Testis (tissue), 2 donors: ENCODE results near the gene AUH.
"Not testable (repeated sequence)": the region's sequence is repeated elsewhere in the genome, so short reads cannot be mapped to it uniquely, and the experiment has no call there.

Experiments
- CTCF ChIP-seq, 3 experiments: fragments of 450-650 bp in 2 of 3; fragments of 200-600 bp in 1 of 3; sonication (generic) in 1 of 3; IDR thresholded peaks; one replicate each; pipeline ENCODE4 v1.5.1; 2016 to 2019; ENCODE audit warnings: antibody characterized with exemption in 3 of 3, mild to moderate bottlenecking in 2 of 3, moderate library complexity in 1 of 3
- POLR2A ChIP-seq: fragments of 450-650 bp; IDR thresholded peaks from one replicate; pipeline ENCODE4 v1.6.1; 2017; ENCODE audit warnings: antibody characterized with exemption, mild to moderate bottlenecking, moderate library complexity

- not testable (repeated sequence) for TF ChIP-seq CTCF (IDR thresholded peaks at IDR 0.05); POLR2A
These were observed 16.3 kb upstream of the AUH start for GRCh38 chr9:91378054-91378453.
